H9 (cell line): Measurements from ENCODE around the gene COX4I2. TPM values are rescaled to one million over a fixed set of nuclear protein-coding genes. Genes with fewer than 3 reads are reported as not detected.

Source experiments
- DNase-seq: peaks from one replicate; pipeline ENCODE4 v3.0.0-alpha.2; 2017
- H2AFZ ChIP-seq: one replicate; pipeline ENCODE4 v1.6.1; 2013; ENCODE audit warnings: mild to moderate bottlenecking, low read length, control low read depth, moderate library complexity
- H2AK5ac ChIP-seq: 2 replicates; pipeline ENCODE4 v1.6.1; 2013; ENCODE audit warnings: low read length, control low read depth, mixed read lengths; ENCODE audit not compliant: insufficient read length
- H2BK120ac ChIP-seq: one replicate; pipeline ENCODE4 v1.6.1; 2013; ENCODE audit warnings: low read depth, mild to moderate bottlenecking, low read length, control low read depth, inconsistent platforms; ENCODE audit not compliant: poor library complexity, severe bottlenecking
- H2BK12ac ChIP-seq: 2 replicates; pipeline ENCODE4 v1.6.1; 2013; ENCODE audit warnings: low read length, control low read depth, mixed read lengths, low read depth; ENCODE audit not compliant: insufficient read length
- H2BK15ac ChIP-seq: 2 replicates; pipeline ENCODE4 v1.6.1; 2013; ENCODE audit warnings: low read depth, low read length, control low read depth
- H2BK20ac ChIP-seq: one replicate; pipeline ENCODE4 v1.6.1; 2013; ENCODE audit warnings: low read depth, mild to moderate bottlenecking, low read length, control low read depth, inconsistent platforms; ENCODE audit not compliant: poor library complexity, severe bottlenecking
- H2BK5ac ChIP-seq: 2 replicates; pipeline ENCODE4 v1.6.1; 2013; ENCODE audit warnings: low read length, control low read depth, mixed read lengths; ENCODE audit not compliant: insufficient read length
- H3K14ac ChIP-seq: 2 replicates; pipeline ENCODE4 v1.6.1; 2013; ENCODE audit warnings: low read length, control low read depth; ENCODE audit not compliant: insufficient read depth
- H3K18ac ChIP-seq: 2 replicates; pipeline ENCODE4 v1.6.1; 2013; ENCODE audit warnings: low read depth, mild to moderate bottlenecking, mixed read lengths, low read length, control low read depth; ENCODE audit not compliant: insufficient read length
- H3K23ac ChIP-seq: 2 replicates; pipeline ENCODE4 v1.6.1; 2013; ENCODE audit warnings: low read length, control low read depth, mixed read lengths, low read depth; ENCODE audit not compliant: insufficient read length
- H3K23me2 ChIP-seq: 2 replicates; pipeline ENCODE4 v1.6.1; 2013; ENCODE audit warnings: low read depth, mild to moderate bottlenecking, mixed read lengths, low read length, control low read depth; ENCODE audit not compliant: insufficient read length, poor library complexity, severe bottlenecking
- H3K27ac ChIP-seq: 2 replicates; pipeline ENCODE4 v1.5.1; 2013; ENCODE audit warnings: low read length, control low read depth, mixed read lengths, low read depth; ENCODE audit not compliant: insufficient read length
- H3K27me3 ChIP-seq: 2 replicates; pipeline ENCODE4 v1.6.1; 2013; ENCODE audit warnings: low read length, control low read depth, inconsistent platforms; ENCODE audit not compliant: insufficient read depth
- H3K4ac ChIP-seq: 2 replicates; pipeline ENCODE4 v1.6.1; 2013; ENCODE audit warnings: low read depth, mild to moderate bottlenecking, control low read depth, inconsistent platforms, low read length, moderate library complexity
- H3K4me1 ChIP-seq: 2 replicates; pipeline ENCODE4 v1.6.1; 2013; ENCODE audit warnings: low read length, control low read depth, inconsistent platforms; ENCODE audit not compliant: insufficient read depth
- H3K4me2 ChIP-seq: 2 replicates; pipeline ENCODE4 v1.6.1; 2013; ENCODE audit warnings: low read length, control low read depth, mixed read lengths; ENCODE audit not compliant: insufficient read length, insufficient read depth
- H3K56ac ChIP-seq: 2 replicates; pipeline ENCODE4 v1.6.1; 2013; ENCODE audit warnings: low read depth, mild to moderate bottlenecking, mixed read lengths, low read length, control low read depth; ENCODE audit not compliant: insufficient read length
- H3K79me1 ChIP-seq: 2 replicates; pipeline ENCODE4 v1.6.1; 2013; ENCODE audit warnings: low read depth, mild to moderate bottlenecking, moderate library complexity, low read length, control low read depth, inconsistent platforms; ENCODE audit not compliant: insufficient read depth, poor library complexity, severe bottlenecking
- H3K79me2 ChIP-seq: 2 replicates; pipeline ENCODE4 v1.6.1; 2013; ENCODE audit warnings: low read length, control low read depth, inconsistent platforms; ENCODE audit not compliant: insufficient read depth
- H3K9ac ChIP-seq: 2 replicates; pipeline ENCODE4 v1.6.1; 2013; ENCODE audit warnings: low read length, control low read depth, mixed read lengths; ENCODE audit not compliant: insufficient read length; ENCODE audit errors: extremely low read depth
- H3K9me3 ChIP-seq: one replicate; pipeline ENCODE4 v1.6.1; 2013; ENCODE audit warnings: low read depth, low read length, inconsistent platforms; ENCODE audit not compliant: control insufficient read depth
- H3T11ph ChIP-seq: one replicate; pipeline ENCODE4 v1.6.1; 2013; ENCODE audit warnings: mild to moderate bottlenecking, low read length, control low read depth, inconsistent platforms
- H4K20me1 ChIP-seq: one replicate; pipeline ENCODE4 v1.6.1; 2013; ENCODE audit not compliant: control insufficient read depth, insufficient read length, insufficient read depth
- H4K5ac ChIP-seq: 2 replicates; pipeline ENCODE4 v1.6.1; 2013; ENCODE audit warnings: low read depth, mild to moderate bottlenecking, mixed read lengths, low read length, control low read depth; ENCODE audit not compliant: insufficient read length
- H4K8ac ChIP-seq: replicated peaks from 2 replicates; pipeline ENCODE4 v1.6.1; 2013; ENCODE audit warnings: low read length, control low read depth, mixed read lengths, low read depth; ENCODE audit not compliant: insufficient read length
- H4K91ac ChIP-seq: 2 replicates; pipeline ENCODE4 v1.6.1; 2013; ENCODE audit warnings: low read depth, mild to moderate bottlenecking, moderate library complexity, mixed read lengths, low read length, control low read depth; ENCODE audit not compliant: insufficient read length
- H3K27ac Mint-ChIP-seq, 3 experiments: 2 replicates in 2 of 3; 3 replicates in 1 of 3; pipeline ENCODE4 v1.8.0; 2020 to 2021; ENCODE audit warnings: mixed read lengths in 3 of 3, mild to moderate bottlenecking in 1 of 3, moderate library complexity in 1 of 3
- H3K27me3 Mint-ChIP-seq: 2 replicates; pipeline ENCODE4 v1.8.0; 2021; ENCODE audit warnings: low read depth, mild to moderate bottlenecking, moderate library complexity, mixed read lengths
- H3K36me3 Mint-ChIP-seq, 3 experiments: 2 replicates in 2 of 3; 3 replicates in 1 of 3; pipeline ENCODE4 v1.8.0; 2020 to 2021; ENCODE audit warnings: low read depth in 3 of 3, mixed read lengths in 3 of 3; ENCODE audit not compliant: insufficient read depth in 1 of 3
- H3K4me1 Mint-ChIP-seq, 2 experiments: 2 replicates each; pipeline ENCODE4 v1.8.0; 2020; ENCODE audit warnings: mixed read lengths in 2 of 2
- H3K4me3 Mint-ChIP-seq, 2 experiments: 2 replicates in 1 of 2; 3 replicates in 1 of 2; pipeline ENCODE4 v1.8.0; 2020 to 2021; ENCODE audit warnings: mild to moderate bottlenecking in 2 of 2, mixed read lengths in 2 of 2, moderate library complexity in 1 of 2
- H3K9me3 Mint-ChIP-seq, 2 experiments: 2 replicates in 1 of 2; 3 replicates in 1 of 2; pipeline ENCODE4 v1.8.0; 2020; ENCODE audit warnings: mild to moderate bottlenecking in 2 of 2, mixed read lengths in 2 of 2, moderate library complexity in 1 of 2
- CTCF ChIP-seq: fragments of 200-600 bp; sonication (generic); conservative IDR thresholded peaks from 3 replicates; pipeline ENCODE4 v1.8.0; 2021; ENCODE audit warnings: antibody characterized with exemption, mild to moderate bottlenecking
- WGBS: extraction: QIAGEN DNeasy Blood & Tissue Kit; methylation state at CpG from one replicate; pipeline ENCODE4 v1.1.7; 2013; ENCODE audit warnings: missing lambda C conversion rate, low lambda C conversion rate, mixed read lengths; ENCODE audit not compliant: insufficient read length; ENCODE audit errors: extremely low coverage; 5-methylcytosine and 5-hydroxymethylcytosine counted together
- total RNA-seq: library from RNA; stranded (reverse); gene quantifications from 2 replicates; pipeline ENCODE4 v1.2.1, GENCODE V29; 2021

The COX4I2 gene
- total RNA-seq, 1 experiment from 2014 or later, result not detected

- Mint-ChIP-seq H3K27me3 (no peaks in the 10 kb centered on the region), H3K4me1 (peaks cover 26 to 34% of the 10 kb centered on the region in 2 experiments), H3K27ac (peak overlapping the region in 1 of 3 experiments; percentile 51; a peak in 1 of 7 replicates), H3K9me3 (no peaks in the 10 kb centered on the region), H3K4me3 (no peak overlapping the region), H3K36me3 (peaks cover 2 to 55% (median 29%) of the 10 kb centered on the region in 3 experiments; a peak in 6 of 7 replicates)
- no peak for TF ChIP-seq CTCF
- H2BK120ac ChIP-seq, result no peak overlapping the region
- no peaks in the 10 kb centered on the region for H4K20me1 ChIP-seq
- no peak overlapping the region for H4K5ac ChIP-seq
- H3K18ac ChIP-seq, result no peak overlapping the region
- H3K14ac ChIP-seq, result no peak overlapping the region
- H3K4me1 ChIP-seq, result 0 out of 2 replicates have a peak, but pooled peaks cover 2% of the 10 kb centered on the region
- no peak overlapping the region for H3K4me2 ChIP-seq
- no peaks in the 10 kb centered on the region for H3K9me3 ChIP-seq
- H3K27ac ChIP-seq, result no peak overlapping the region
- no peak overlapping the region for H2BK12ac ChIP-seq
- H3K56ac ChIP-seq, result no peak overlapping the region
- H3K79me2 ChIP-seq, result no peaks in the 10 kb centered on the region
- H4K91ac ChIP-seq, result no peak overlapping the region
- no CpG with 5 or more reads among the region's 3 CpGs for WGBS
- H3T11ph ChIP-seq, result no peak overlapping the region
- H2AK5ac ChIP-seq, result no peak overlapping the region
- no peak overlapping the region for H2BK15ac ChIP-seq
- H3K27me3 ChIP-seq, result no peaks in the 10 kb centered on the region
- H2AFZ ChIP-seq, result no peak overlapping the region
- H3K79me1 ChIP-seq, result peaks cover 2% of the 10 kb centered on the region
- no peak overlapping the region for H4K8ac ChIP-seq
- no peak for DNase-seq
- no peaks in the 10 kb centered on the region for H3K23me2 ChIP-seq
- no peak overlapping the region for H2BK20ac ChIP-seq
- no peak overlapping the region for H3K23ac ChIP-seq
- H2BK5ac ChIP-seq, result no peak overlapping the region
- no peak overlapping the region for H3K9ac ChIP-seq
- H3K4ac ChIP-seq, result no peak overlapping the region
These were observed 50.1 kb downstream of the COX4I2 start for GRCh38 chr20:31687777-31688176.
